NB4 (cell line): Measurements from ENCODE around the gene SMIM32.

Experiments used
- MYC ChIP-seq: IDR thresholded peaks from 2 replicates; pipeline ENCODE4 v1.6.1; 2011; ENCODE audit warnings: low read depth, low read length
- TF ChIP-seq, protein P1 (sequence below): IDR thresholded peaks from one replicate; pipeline ENCODE4 v1.5.1; 2012; ENCODE audit warnings: low read depth, low read length

DNA sequence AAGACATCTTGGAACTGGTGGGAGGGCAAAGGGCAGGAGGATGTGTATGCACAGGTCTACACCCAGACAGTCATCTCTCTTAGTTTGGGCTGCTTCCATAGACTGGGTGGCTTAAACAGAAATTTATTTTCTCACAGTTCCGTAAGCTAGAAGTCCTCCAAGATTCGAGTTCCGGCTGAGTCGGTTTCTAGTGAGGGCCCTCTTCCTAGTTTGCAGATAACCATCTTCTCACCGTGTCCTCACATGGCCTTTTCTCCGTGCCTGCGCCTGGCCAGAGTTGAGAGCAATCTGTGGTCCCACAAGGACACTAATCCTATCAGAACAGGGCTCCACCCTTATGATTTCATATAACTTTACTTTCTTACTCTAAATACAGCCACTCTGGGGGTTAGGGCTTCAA, 4.1 kb downstream of the SMIM32 start:
- TF ChIP-seq, protein P1, sequence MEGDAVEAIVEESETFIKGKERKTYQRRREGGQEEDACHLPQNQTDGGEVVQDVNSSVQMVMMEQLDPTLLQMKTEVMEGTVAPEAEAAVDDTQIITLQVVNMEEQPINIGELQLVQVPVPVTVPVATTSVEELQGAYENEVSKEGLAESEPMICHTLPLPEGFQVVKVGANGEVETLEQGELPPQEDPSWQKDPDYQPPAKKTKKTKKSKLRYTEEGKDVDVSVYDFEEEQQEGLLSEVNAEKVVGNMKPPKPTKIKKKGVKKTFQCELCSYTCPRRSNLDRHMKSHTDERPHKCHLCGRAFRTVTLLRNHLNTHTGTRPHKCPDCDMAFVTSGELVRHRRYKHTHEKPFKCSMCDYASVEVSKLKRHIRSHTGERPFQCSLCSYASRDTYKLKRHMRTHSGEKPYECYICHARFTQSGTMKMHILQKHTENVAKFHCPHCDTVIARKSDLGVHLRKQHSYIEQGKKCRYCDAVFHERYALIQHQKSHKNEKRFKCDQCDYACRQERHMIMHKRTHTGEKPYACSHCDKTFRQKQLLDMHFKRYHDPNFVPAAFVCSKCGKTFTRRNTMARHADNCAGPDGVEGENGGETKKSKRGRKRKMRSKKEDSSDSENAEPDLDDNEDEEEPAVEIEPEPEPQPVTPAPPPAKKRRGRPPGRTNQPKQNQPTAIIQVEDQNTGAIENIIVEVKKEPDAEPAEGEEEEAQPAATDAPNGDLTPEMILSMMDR: no peak
- TF ChIP-seq MYC: no peak
